HepG2 (cell line): ENCODE measurements around the gene HPCAL1. TPM values are rescaled to one million over a fixed set of nuclear protein-coding genes. Genes with fewer than 3 reads are reported as not detected.

ENCODE experiments used
- CBX5 ChIP-seq: sonication (generic); formaldehyde crosslinking; IDR thresholded peaks from 2 replicates; pipeline ENCODE4 v1.4.0; 2020; ENCODE audit warnings: missing genetic modification reagents, borderline replicate concordance
- DZIP1 ChIP-seq: sonication (generic); formaldehyde crosslinking; IDR thresholded peaks from 2 replicates; pipeline ENCODE4 v1.5.0; 2020; ENCODE audit warnings: mild to moderate bottlenecking, missing genetic modification reagents
- HIC2 ChIP-seq: sonication (generic); formaldehyde crosslinking; IDR thresholded peaks from 2 replicates; pipeline ENCODE4 v1.9.0; 2022; ENCODE audit warnings: low read depth, missing genetic modification reagents
- IRF9 ChIP-seq: sonication (generic); formaldehyde crosslinking; IDR thresholded peaks from 2 replicates; pipeline ENCODE4 v1.8.0; 2022; ENCODE audit warnings: missing genetic modification reagents, mild to moderate bottlenecking, borderline replicate concordance
- KDM1A ChIP-seq: IDR thresholded peaks from 2 replicates; pipeline ENCODE4 v1.6.1; 2016; ENCODE audit warnings: missing compliant biosample characterization
- MEIS2 ChIP-seq: sonication (generic); formaldehyde crosslinking; IDR thresholded peaks from 2 replicates; pipeline ENCODE4 v1.9.0; 2021; ENCODE audit warnings: mild to moderate bottlenecking, missing genetic modification reagents
- NFIB ChIP-seq: sonication (generic); formaldehyde crosslinking; IDR thresholded peaks from 2 replicates; pipeline ENCODE4 v1.9.0; 2021; ENCODE audit warnings: missing genetic modification reagents, mild to moderate bottlenecking, borderline replicate concordance
- NR2F2 ChIP-seq: IDR thresholded peaks from 2 replicates; pipeline ENCODE4 v1.6.1; 2012; ENCODE audit warnings: low read depth, inconsistent platforms, borderline replicate concordance
- ZBTB25 ChIP-seq: IDR thresholded peaks from 2 replicates; pipeline ENCODE4 v1.6.1; 2018; ENCODE audit warnings: missing genetic modification reagents
- ZFX ChIP-seq: sonication (generic); formaldehyde crosslinking; IDR thresholded peaks from 2 replicates; pipeline ENCODE4 v1.4.0; 2020; ENCODE audit warnings: mild to moderate bottlenecking, low read depth, missing genetic modification reagents, moderate library complexity
- ZNF12 ChIP-seq: sonication (generic); formaldehyde crosslinking; IDR thresholded peaks from 2 replicates; pipeline ENCODE4 v1.5.0; 2020; ENCODE audit warnings: missing genetic modification reagents
- ZNF407 ChIP-seq: sonication (generic); formaldehyde crosslinking; IDR thresholded peaks from one replicate; pipeline ENCODE4 v1.5.1; 2020; ENCODE audit warnings: mild to moderate bottlenecking, missing genetic modification reagents; ENCODE audit errors: not compliant biosample characterization
- ZNF510 ChIP-seq: sonication (generic); formaldehyde crosslinking; IDR thresholded peaks from 2 replicates; pipeline ENCODE4 v1.4.0; 2020; ENCODE audit warnings: low read depth, mild to moderate bottlenecking, missing genetic modification reagents
- polyA plus RNA-seq, 8 experiments: library from polyadenylated mRNA; depleted of rRNA in 3 of 8; stranded (reverse) in 7 of 8; unstranded in 1 of 8; fragments of >200 nt; fragmentation: Illumina TruSeq in 4 of 8; extraction: Trizol in 4 of 8; gene quantifications; 2 replicates each; pipeline versions ENCODE4 v1.2.1 to v1.2.3, GENCODE V29; 2011 to 2016; ENCODE audit warnings: low read depth in 4 of 8, missing spikeins in 1 of 8, mixed read lengths in 1 of 8; ENCODE audit not compliant: insufficient read depth in 1 of 8
- total RNA-seq, 5 experiments: library from RNA; depleted of rRNA; stranded (reverse); fragments of >200 nt; fragmentation: Illumina TruSeq; extraction: Trizol; gene quantifications; 2 replicates each; pipeline ENCODE4 v1.2.3, GENCODE V29; 2016; ENCODE audit warnings: low read depth in 1 of 5

HPCAL1 gene
- total and polyA plus RNA-seq, 2 of the 13 experiments (the other 11 are each of a cell fraction or from before 2014, with no cell fraction given): 29.5 to 29.9 TPM

- peak; percentile 89; the same call in 1 of the 2 replicates for TF ChIP-seq DZIP1 (CRISPR knock-in tag)
- TF ChIP-seq KDM1A: no peak
- no peak for TF ChIP-seq NFIB
- TF ChIP-seq ZFX: peak; percentile 92
- TF ChIP-seq IRF9: peak; percentile 95
- TF ChIP-seq ZNF407: peak; percentile 74
- no peak for TF ChIP-seq NR2F2
- TF ChIP-seq ZNF12 (CRISPR knock-in tag): no peak
- TF ChIP-seq MEIS2 (CRISPR knock-in tag): peak; percentile 98
- TF ChIP-seq ZNF510: peak; percentile 55; the same call in 1 of the 2 replicates
- no peak for TF ChIP-seq CBX5 (CRISPR knock-in tag)
- TF ChIP-seq HIC2 (CRISPR knock-in tag): no peak; the same call in 1 of the 2 replicates
- no peak for TF ChIP-seq ZBTB25 (CRISPR knock-in tag)
Measured at GRCh38 chr2:10447895-10448575, 145.3 kb downstream of the HPCAL1 start, which contains the start of gene ODC1 (continued).
